Liver (tissue), 9 donors: ENCODE data around the gene GPR183. TPM values are rescaled to one million over a fixed set of nuclear protein-coding genes. Genes with fewer than 3 reads are reported as not detected.

Experiments
- DNase-seq: peaks from one replicate; pipeline ENCODE4 v3.0.0-alpha.2; 2017; ENCODE audit warnings: low spot score
- H3K27ac ChIP-seq, 2 donors: one replicate each; pipeline ENCODE4 v1.7.0; 2013; ENCODE audit warnings: inconsistent platforms in 2 of 2, low read length in 2 of 2, control low read depth in 1 of 2, low read depth in 1 of 2, mild to moderate bottlenecking in 1 of 2
- H3K27me3 ChIP-seq, 4 donors: one replicate each; pipeline versions ENCODE4 v1.6.1 to v1.7.0; 2013; ENCODE audit warnings: low read length in 3 of 4, inconsistent platforms in 1 of 4, mild to moderate bottlenecking in 1 of 4, moderate library complexity in 1 of 4; ENCODE audit not compliant: control insufficient read depth in 4 of 4, insufficient read depth in 4 of 4
- H3K36me3 ChIP-seq, 4 donors: one replicate each; pipeline versions ENCODE4 v1.6.1 to v1.7.0; 2013; ENCODE audit warnings: low read length in 3 of 4, mild to moderate bottlenecking in 3 of 4, low read depth in 1 of 4, moderate library complexity in 1 of 4; ENCODE audit not compliant: control insufficient read depth in 4 of 4, insufficient read depth in 3 of 4
- H3K4me1 ChIP-seq, 4 donors: one replicate each; pipeline versions ENCODE4 v1.6.1 to v1.7.0; 2013; ENCODE audit warnings: low read length in 3 of 4, mild to moderate bottlenecking in 3 of 4, moderate library complexity in 1 of 4; ENCODE audit not compliant: control insufficient read depth in 4 of 4, insufficient read depth in 4 of 4
- H3K4me3 ChIP-seq, 3 donors: one replicate each; pipeline versions ENCODE4 v1.6.1 to v1.7.0; 2013; ENCODE audit warnings: low read length in 3 of 3, control low read depth in 1 of 3, low read depth in 1 of 3, mild to moderate bottlenecking in 1 of 3
- H3K9ac ChIP-seq, 2 donors: one replicate each; pipeline ENCODE4 v1.7.0; 2013; ENCODE audit warnings: low read length in 2 of 2, mild to moderate bottlenecking in 2 of 2, moderate library complexity in 2 of 2, control low read depth in 1 of 2, low read depth in 1 of 2
- H3K9me3 ChIP-seq, 4 donors: one replicate each; pipeline versions ENCODE4 v1.6.1 to v1.7.0; 2013; ENCODE audit warnings: low read length in 3 of 4; ENCODE audit not compliant: control insufficient read depth in 4 of 4
- ATF3 ChIP-seq: IDR thresholded peaks from 2 replicates; pipeline ENCODE4 v1.6.1; 2016; ENCODE audit warnings: antibody characterized with exemption
- EGR1 ChIP-seq, 2 donors: IDR thresholded peaks; 2 replicates each; pipeline ENCODE4 v1.6.1; 2016 to 2018; ENCODE audit warnings: antibody characterized with exemption in 2 of 2, low read depth in 2 of 2
- FOXA1 ChIP-seq: IDR thresholded peaks from 2 replicates; pipeline ENCODE4 v1.6.1; 2016; ENCODE audit warnings: antibody characterized with exemption
- FOXA2 ChIP-seq: IDR thresholded peaks from 2 replicates; pipeline ENCODE4 v1.6.1; 2016; ENCODE audit warnings: antibody characterized with exemption
- NR2F2 ChIP-seq: IDR thresholded peaks from 2 replicates; pipeline ENCODE4 v1.6.1; 2016; ENCODE audit warnings: antibody characterized with exemption
- RAD21 ChIP-seq, 2 donors: IDR thresholded peaks; 2 replicates each; pipeline ENCODE4 v1.6.1; 2016; ENCODE audit warnings: antibody characterized with exemption in 2 of 2, mild to moderate bottlenecking in 2 of 2
- SP1 ChIP-seq: IDR thresholded peaks from 2 replicates; pipeline ENCODE4 v1.6.1; 2018; ENCODE audit warnings: antibody characterized with exemption, mild to moderate bottlenecking
- YY1 ChIP-seq: IDR thresholded peaks from 2 replicates; pipeline ENCODE4 v1.6.1; 2016; ENCODE audit warnings: antibody characterized with exemption, mild to moderate bottlenecking
- WGBS: extraction: QIAGEN DNeasy Blood & Tissue Kit; methylation state at CpG from one replicate; pipeline ENCODE4 v1.1.7; 2013; 5-methylcytosine and 5-hydroxymethylcytosine counted together
- polyA plus RNA-seq, 2 donors: library from polyadenylated mRNA; stranded (reverse) in 1 of 2; unstranded in 1 of 2; fragments of 200-250 nt in 1 of 2; fragments of >200 nt in 1 of 2; fragmentation: Nextera tagmentation in 1 of 2; extraction: Ambion mirVana in 1 of 2; gene quantifications; one replicate each; pipeline versions ENCODE4 v1.2.1 to v1.2.3, GENCODE V29; 2013 to 2015
- total RNA-seq, 2 donors: library from RNA; depleted of rRNA; stranded (reverse); fragments of >200 nt; gene quantifications; one replicate each; pipeline ENCODE4 v1.2.3, GENCODE V29; 2014
- TF ChIP-seq, protein P1 (sequence below): fragments of 150-350 bp; IDR thresholded peaks from 2 replicates; pipeline ENCODE4 v1.5.1; 2017; ENCODE audit warnings: improper control_type of control experiment, low read depth, low read length; ENCODE audit not compliant: missing input control
- TF ChIP-seq, protein P2 (sequence below): IDR thresholded peaks from 2 replicates; pipeline ENCODE4 v1.6.1; 2016; ENCODE audit warnings: antibody characterized with exemption
- donor health status: healthy.
- donor health status: healthy.
- donor health status: healthy.
- donor health status: healthy.
- donor health status: healthy.

GPR183 gene
- total and polyA plus RNA-seq, 4 donors: 0.89 to 4.3 (median 2.9) TPM

GRCh38 chr13:99265821-99266426 is 41.3 kb downstream of the GPR183 start:
- DNase-seq: no peak
- Histone ChIP-seq H3K4me3 (no peak overlapping the region), H3K4me1 (peaks cover 0 to 5% (median under 1%) of the 10 kb centered on the region in 4 donors), H3K27me3 (no peaks in the 10 kb centered on the region), H3K36me3 (peaks cover 0 to 8% (median 2%) of the 10 kb centered on the region in 4 donors), H3K27ac (no peak overlapping the region), H3K9me3 (no peaks in the 10 kb centered on the region), H3K9ac (no peak overlapping the region)
- 21% methylated on average over 3 of the region's 3 CpGs for WGBS
- TF ChIP-seq RAD21 (IDR thresholded peaks at IDR 0.05): peak; percentile 81 to 84
- no peak for TF ChIP-seq FOXA2
- TF ChIP-seq, protein P1, sequence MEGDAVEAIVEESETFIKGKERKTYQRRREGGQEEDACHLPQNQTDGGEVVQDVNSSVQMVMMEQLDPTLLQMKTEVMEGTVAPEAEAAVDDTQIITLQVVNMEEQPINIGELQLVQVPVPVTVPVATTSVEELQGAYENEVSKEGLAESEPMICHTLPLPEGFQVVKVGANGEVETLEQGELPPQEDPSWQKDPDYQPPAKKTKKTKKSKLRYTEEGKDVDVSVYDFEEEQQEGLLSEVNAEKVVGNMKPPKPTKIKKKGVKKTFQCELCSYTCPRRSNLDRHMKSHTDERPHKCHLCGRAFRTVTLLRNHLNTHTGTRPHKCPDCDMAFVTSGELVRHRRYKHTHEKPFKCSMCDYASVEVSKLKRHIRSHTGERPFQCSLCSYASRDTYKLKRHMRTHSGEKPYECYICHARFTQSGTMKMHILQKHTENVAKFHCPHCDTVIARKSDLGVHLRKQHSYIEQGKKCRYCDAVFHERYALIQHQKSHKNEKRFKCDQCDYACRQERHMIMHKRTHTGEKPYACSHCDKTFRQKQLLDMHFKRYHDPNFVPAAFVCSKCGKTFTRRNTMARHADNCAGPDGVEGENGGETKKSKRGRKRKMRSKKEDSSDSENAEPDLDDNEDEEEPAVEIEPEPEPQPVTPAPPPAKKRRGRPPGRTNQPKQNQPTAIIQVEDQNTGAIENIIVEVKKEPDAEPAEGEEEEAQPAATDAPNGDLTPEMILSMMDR: peak; percentile 64
- TF ChIP-seq FOXA1: no peak

- WGBS: 73% methylated on average over 8 of the region's 8 CpGs
- Histone ChIP-seq H3K27ac (no peak overlapping the region), H3K4me1 (peaks cover 0 to 11% (median 3%) of the 10 kb centered on the region in 4 donors)
Observed at GRCh38 chr13:99265162-99265800, 41.9 kb downstream of the GPR183 start.

More at GRCh38 chr13:99265162-99265800, 41.9 kb downstream of the GPR183 start:
- Histone ChIP-seq H3K4me3 (no peak overlapping the region), H3K9ac (no peak overlapping the region), H3K36me3 (peaks cover 0 to 8% (median 2%) of the 10 kb centered on the region in 4 donors), H3K9me3 (no peaks in the 10 kb centered on the region), H3K27me3 (no peaks in the 10 kb centered on the region)
- no peak for TF ChIP-seq RAD21 (IDR thresholded peaks at IDR 0.05)
- no peak for TF ChIP-seq FOXA2
- no peak for TF ChIP-seq FOXA1
- TF ChIP-seq ATF3: no peak
- no peak for TF ChIP-seq EGR1 (IDR thresholded peaks at IDR 0.05; ENCODE audit: low read depth in 2 of 2)
- TF ChIP-seq NR2F2: no peak
- TF ChIP-seq, protein P2, sequence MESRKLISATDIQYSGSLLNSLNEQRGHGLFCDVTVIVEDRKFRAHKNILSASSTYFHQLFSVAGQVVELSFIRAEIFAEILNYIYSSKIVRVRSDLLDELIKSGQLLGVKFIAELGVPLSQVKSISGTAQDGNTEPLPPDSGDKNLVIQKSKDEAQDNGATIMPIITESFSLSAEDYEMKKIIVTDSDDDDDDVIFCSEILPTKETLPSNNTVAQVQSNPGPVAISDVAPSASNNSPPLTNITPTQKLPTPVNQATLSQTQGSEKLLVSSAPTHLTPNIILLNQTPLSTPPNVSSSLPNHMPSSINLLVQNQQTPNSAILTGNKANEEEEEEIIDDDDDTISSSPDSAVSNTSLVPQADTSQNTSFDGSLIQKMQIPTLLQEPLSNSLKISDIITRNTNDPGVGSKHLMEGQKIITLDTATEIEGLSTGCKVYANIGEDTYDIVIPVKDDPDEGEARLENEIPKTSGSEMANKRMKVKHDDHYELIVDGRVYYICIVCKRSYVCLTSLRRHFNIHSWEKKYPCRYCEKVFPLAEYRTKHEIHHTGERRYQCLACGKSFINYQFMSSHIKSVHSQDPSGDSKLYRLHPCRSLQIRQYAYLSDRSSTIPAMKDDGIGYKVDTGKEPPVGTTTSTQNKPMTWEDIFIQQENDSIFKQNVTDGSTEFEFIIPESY: no peak
- TF ChIP-seq SP1: no peak
- TF ChIP-seq YY1: no peak
- TF ChIP-seq, protein P1: no peak
- DNase-seq: no peak
